Measurements from ENCODE around the gene MAP7D3.

GRCh38 chrX:136209016-136209738 is 42.0 kb downstream of the MAP7D3 start:
- TF ChIP-seq CTCF (conservative IDR thresholded peaks at IDR 0.05; ENCODE audit: low read depth, low read length) (peak; percentile 64), RAD21 (IDR thresholded peaks at IDR 0.05; ENCODE audit: low read length) (peak; percentile 78), SMC3 (IDR thresholded peaks at IDR 0.05; ENCODE audit: low read depth, low read length) (peak; percentile 83), BHLHE40 (IDR thresholded peaks at IDR 0.05; ENCODE audit: low read depth, low read length) (no peak), MAFK (IDR thresholded peaks at IDR 0.05; ENCODE audit: low read depth, low read length) (no peak)
